HG02981 (cell line): Measurements from ENCODE around the gene B4GALNT2.
"Not testable (repeated sequence)": the region's sequence is repeated elsewhere in the genome, so short reads cannot be mapped to it uniquely, and the experiment has no call there.

Source experiments
- ATAC-seq: cut with Tn5 transposase; IDR thresholded peaks from one replicate; pipeline ENCODE4 v1.9.1; 2021; ENCODE audit warnings: mild to moderate bottlenecking, moderate library complexity; ENCODE audit not compliant: unreplicated experiment

B4GALNT2 gene

GRCh38 chr17:49120166-49120565, 12.4 kb upstream of the B4GALNT2 start:
- ATAC-seq: no peak

- no peak for ATAC-seq
Measured at GRCh38 chr17:49121696-49122292, 10.8 kb upstream of the B4GALNT2 start.

DNA sequence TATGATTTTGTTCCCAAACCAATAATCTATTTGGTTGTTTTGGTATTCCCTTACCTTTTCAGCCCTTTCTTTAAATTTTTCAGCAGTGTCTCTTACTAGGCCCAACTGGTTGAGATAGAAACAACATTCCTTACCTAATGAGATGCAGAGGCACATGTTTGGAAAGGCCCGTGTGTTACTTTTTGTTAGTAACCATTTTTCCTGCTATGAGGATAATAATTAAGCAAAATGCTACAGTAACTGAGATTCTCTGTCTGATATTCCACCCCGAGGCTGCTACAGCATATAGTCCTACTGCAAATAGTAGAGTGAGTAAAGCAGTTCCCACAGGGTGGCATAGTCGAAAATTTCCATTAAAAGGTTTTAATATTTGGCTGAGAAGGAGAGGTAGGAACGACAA, 10.0 kb upstream of the B4GALNT2 start:
- no peak for ATAC-seq

GRCh38 chr17:49123061-49123460, 9.5 kb upstream of the B4GALNT2 start:
- no peak for ATAC-seq

DNA sequence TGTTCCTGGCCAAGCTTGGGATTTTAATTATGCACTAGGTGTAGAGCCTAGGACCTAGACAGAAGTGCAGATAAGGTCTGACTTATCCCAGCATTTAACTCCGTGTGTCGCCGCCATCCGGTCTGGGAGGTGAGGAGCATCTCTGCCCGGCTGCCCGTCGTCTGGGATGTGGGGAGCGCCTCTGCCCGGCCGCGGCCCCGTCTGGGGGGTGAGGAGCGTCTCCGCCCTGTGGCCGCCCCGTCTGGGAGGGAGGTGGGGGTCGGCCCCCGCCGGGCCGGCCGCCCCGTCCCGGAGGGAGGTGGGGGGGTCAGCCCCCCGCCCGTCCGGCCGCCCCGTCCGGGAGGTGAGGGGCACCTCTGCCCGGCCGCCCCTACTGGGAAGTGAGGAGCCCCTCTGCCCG, 7.1 kb upstream of the B4GALNT2 start:
- ATAC-seq: no peak

- ATAC-seq: not testable (repeated sequence)
Measured at GRCh38 chr17:49126183-49126859, 6.2 kb upstream of the B4GALNT2 start.

DNA sequence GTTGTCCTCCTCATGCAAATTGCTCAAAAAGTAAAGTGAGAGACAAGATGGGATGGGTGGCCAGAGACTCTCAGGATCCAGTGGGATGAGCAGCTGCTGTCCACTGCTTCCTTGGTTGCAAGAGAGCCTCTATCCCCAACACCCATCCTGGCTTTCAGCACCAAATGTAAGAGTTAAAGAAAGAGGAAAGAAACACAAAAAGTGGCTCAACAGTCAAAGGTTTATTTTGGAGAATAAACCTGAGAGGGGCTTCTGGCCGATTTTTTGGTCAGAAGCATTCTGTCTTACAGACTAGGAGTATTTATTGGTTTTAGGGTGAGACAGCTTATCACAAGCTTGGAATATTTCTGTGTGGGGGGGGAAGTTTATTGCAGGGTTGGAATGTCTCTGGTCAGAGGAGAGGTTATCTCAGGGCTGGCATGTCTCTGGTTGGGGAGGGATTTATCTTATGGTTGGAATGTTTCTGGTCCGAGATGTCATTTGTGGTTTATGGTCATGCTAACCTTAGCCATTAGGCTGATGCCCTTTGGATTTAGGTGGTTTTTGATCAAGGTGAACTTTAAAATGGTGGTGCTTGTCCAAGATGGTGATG, 3.1 kb upstream of the B4GALNT2 start:
- not testable (repeated sequence) for ATAC-seq

DNA sequence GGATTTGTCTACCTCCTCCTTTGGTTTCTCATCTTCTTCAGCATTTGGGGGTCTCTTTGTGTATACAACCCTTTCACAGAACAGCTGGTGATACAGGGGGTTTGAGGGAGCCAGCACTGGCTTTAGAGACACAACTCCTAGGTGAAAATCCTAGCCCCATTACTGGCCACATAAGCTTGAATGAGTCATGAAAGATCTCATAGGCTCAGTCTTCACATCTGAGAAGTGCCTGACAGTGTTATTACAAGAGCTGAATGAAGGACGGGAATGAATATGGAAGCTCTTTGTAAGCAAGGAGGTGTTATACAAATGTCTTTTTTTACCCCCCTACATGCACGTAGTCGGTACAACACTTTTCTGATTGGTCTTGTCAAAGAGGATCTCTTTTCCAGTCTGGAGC, 1.7 kb upstream of the B4GALNT2 start:
- ATAC-seq: no peak

DNA sequence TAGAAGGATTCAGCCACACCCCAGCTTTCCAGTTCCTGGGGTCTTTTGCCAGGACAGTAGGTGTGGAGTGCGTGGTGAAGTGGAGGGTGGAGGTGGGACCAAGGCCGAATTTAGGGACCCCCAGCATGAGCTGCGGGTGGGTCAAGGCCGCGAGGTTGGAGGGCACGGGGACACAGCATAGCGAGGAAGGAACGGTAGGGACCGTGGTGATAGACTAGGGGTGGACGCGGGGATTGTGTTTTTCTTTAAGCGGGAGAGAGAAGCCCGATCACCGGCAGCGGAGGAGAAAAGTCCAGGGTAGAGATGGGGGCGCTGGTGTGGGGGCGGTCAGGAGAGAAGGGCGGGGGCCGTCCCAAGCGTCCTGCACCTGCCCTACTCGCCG, 261 bp upstream of the B4GALNT2 start:
- ATAC-seq: no peak

GRCh38 chr17:49136335-49136734, 3.8 kb downstream of the B4GALNT2 start:
- ATAC-seq: no peak

- ATAC-seq: not testable (repeated sequence)
Measured at GRCh38 chr17:49145654-49146053, 13.1 kb downstream of the B4GALNT2 start.

- no peak for ATAC-seq
Measured at GRCh38 chr17:49146620-49147306, 14.2 kb downstream of the B4GALNT2 start.

- no peak for ATAC-seq
Measured at GRCh38 chr17:49148171-49148570, 15.6 kb downstream of the B4GALNT2 start.

GRCh38 chr17:49151996-49152395, 19.4 kb downstream of the B4GALNT2 start:
- ATAC-seq: no peak

GRCh38 chr17:49156256-49156655, 23.7 kb downstream of the B4GALNT2 start:
- ATAC-seq: no peak

DNA sequence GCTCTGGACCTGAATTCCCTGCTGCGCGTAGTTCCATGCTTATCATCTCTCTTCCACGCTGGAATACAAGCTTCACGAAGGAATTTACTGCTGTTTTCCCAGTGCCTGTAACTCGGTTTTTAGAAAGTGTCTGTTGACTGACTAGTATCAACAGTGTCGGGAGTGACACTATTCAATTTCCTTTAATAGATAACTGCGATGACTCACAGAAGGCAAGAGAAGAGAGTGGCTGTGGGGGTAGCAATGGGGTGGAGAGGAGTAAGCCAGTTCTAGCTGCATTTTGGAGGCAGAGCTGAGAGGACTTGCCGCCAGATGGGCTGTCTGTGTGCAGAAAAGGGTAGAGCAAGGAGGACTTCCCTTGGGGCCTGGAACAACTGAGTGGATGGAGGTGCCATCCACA, 25.2 kb downstream of the B4GALNT2 start:
- ATAC-seq: no peak

DNA sequence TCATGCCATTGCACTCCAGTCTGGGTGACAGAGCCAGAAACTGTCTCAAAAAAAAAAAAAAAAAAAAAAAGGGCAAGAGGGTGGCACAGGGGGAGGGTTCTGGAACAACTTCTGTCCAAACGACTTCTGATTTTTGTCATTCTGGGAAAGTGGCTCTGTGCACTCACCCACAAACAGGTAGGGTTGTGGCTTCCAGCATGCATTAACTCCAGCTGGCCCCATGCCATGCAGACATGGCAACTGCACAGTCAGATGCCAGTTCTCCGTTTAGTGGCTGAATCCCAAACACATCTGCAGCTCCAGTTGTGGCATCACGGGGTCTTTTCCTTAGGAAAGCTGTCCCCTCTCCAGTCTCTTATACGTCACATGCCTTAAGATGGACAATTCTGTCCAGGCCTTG, 30.3 kb downstream of the B4GALNT2 start:
- ATAC-seq: no peak

GRCh38 chr17:49165143-49165542, 32.6 kb downstream of the B4GALNT2 start:
- ATAC-seq: no peak

- ATAC-seq: no peak
Measured at GRCh38 chr17:49168706-49169105, 36.1 kb downstream of the B4GALNT2 start.

DNA sequence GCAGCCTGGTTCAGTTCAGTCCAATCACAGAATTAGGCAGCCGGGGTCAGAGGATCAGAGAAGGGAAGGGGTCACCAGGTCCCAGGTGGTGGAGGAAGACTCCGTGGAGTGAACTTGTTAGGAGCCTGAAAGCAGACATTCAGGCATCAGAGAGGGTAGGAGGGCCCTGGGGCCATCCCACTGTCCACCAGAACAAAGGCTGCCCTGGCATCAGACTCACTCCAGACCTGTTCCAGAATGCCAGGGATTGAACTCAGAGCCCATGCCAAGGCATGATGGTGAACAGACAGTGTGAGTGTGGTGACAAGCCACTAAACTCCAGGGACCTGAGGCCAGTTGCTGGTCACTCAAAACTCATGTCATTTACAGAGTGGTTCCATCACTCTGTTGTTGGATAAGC, 37.6 kb downstream of the B4GALNT2 start:
- no peak for ATAC-seq

GRCh38 chr17:49170711-49171110, 38.1 kb downstream of the B4GALNT2 start:
- not testable (repeated sequence) for ATAC-seq

DNA sequence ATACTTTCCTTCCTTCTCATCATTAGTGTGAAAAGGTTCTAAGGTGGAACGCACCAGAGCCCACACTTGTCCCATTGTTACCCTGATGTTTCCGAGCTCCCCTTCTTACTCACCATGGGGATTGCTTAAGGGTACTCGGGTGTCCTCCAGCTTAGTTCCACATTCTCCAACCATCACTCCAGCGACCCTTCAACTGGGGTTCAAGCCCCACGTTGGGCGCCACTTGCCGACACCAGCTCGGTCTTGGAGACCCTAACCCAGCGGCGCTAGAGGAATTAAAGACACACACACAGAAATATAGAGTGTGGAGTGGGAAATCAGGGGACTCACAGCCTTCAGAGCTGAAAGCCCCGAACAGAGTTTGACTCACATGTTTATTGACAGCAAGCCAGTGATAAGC, 43.4 kb downstream of the B4GALNT2 start:
- not testable (repeated sequence) for ATAC-seq
